GM12878 (cell line): ENCODE measurements around the gene IGIP. TPM values are rescaled to one million over a fixed set of nuclear protein-coding genes. Genes with fewer than 3 reads are reported as not detected.
A peak's percentile ranks its signal among the peaks of the same experiment; 100 is the strongest.

ENCODE experiments used
- ATAC-seq: fragments of 200-7000 bp; cut with Tn5 transposase; 3 replicates; pipeline ENCODE4 v1.9.1; 2020; ENCODE audit warnings: mild to moderate bottlenecking, moderate library complexity
- BruUV-seq: library from RNA; stranded (reverse); fragments of 400-500 nt; replicated peaks from 2 replicates; lab custom pipeline; 2021; lab: Mats Ljungman, UMichigan
- CTCF ChIA-PET: fragments of 300-600 bp; sonication (Branson Sonifier 250); formaldehyde crosslinking; extraction: SDS; loops from one replicate; lab custom pipeline; 2021; ENCODE audit warnings: inconsistent platforms; lab: Yijun Ruan, JAX
- POLR2A ChIA-PET: fragments of 350-600 bp; formaldehyde crosslinking; extraction: SDS; loops from one replicate; lab custom pipeline; 2021; ENCODE audit warnings: inconsistent platforms; lab: Charles Lee
- RAD21 ChIA-PET: fragments of 300-600 bp; sonication (Branson Sonifier 250); formaldehyde crosslinking; loops from one replicate; lab custom pipeline; 2023; ENCODE audit warnings: antibody characterized with exemption; ENCODE audit not compliant: unreplicated experiment; lab: Charles Lee
- SMC1A ChIA-PET: fragments of 300-600 bp; sonication (Branson Sonifier 250); formaldehyde crosslinking; loops from one replicate; lab custom pipeline; 2023; ENCODE audit not compliant: unreplicated experiment, uncharacterized antibody; lab: Charles Lee
- DNase-seq: peaks from one replicate; pipeline ENCODE4 v3.0.0-alpha.2; 2011; ENCODE audit warnings: low read depth, low spot score
- FAIRE-seq: peaks from 3 replicates; lab custom pipeline; 2011; peaks lifted over from hg19 to GRCh38; lab: Jason Lieb, UNC
- H2AFZ ChIP-seq: 2 replicates; pipeline ENCODE4 v1.6.0; 2011; ENCODE audit warnings: low read depth, low read length, control low read depth; ENCODE audit not compliant: control insufficient read depth
- H3K27ac ChIP-seq: 2 replicates; pipeline ENCODE4 v1.5.1; 2011; ENCODE audit warnings: control low read depth; ENCODE audit not compliant: control insufficient read depth, insufficient read depth
- H3K27me3 ChIP-seq, 2 experiments: replicated peaks in 1 of 2; 2 replicates each; pipeline versions ENCODE4 v1.6.0 to v1.6.1; 2011; ENCODE audit warnings: low read length in 1 of 2; ENCODE audit not compliant: control insufficient read depth in 2 of 2, insufficient read depth in 2 of 2
- H3K36me3 ChIP-seq, 2 experiments: 2 replicates each; pipeline ENCODE4 v1.5.1; 2011; ENCODE audit warnings: low read length in 1 of 2; ENCODE audit not compliant: control insufficient read depth in 2 of 2, insufficient read depth in 2 of 2
- H3K4me1 ChIP-seq: 2 replicates; pipeline ENCODE4 v1.6.1; 2011; ENCODE audit warnings: mild to moderate bottlenecking, low read length, moderate library complexity, mixed read lengths; ENCODE audit not compliant: control insufficient read depth, insufficient read depth
- H3K4me2 ChIP-seq: 2 replicates; pipeline ENCODE4 v1.6.0; 2011; ENCODE audit warnings: control low read depth; ENCODE audit not compliant: control insufficient read depth, insufficient read depth
- H3K4me3 ChIP-seq: fragments of 200-600 bp; sonication (generic); 2 replicates; pipeline ENCODE4 v1.5.1; 2016
- H3K79me2 ChIP-seq: 2 replicates; pipeline ENCODE4 v1.6.0; 2011; ENCODE audit warnings: low read length; ENCODE audit not compliant: control insufficient read depth, insufficient read depth
- H3K9ac ChIP-seq: 2 replicates; pipeline ENCODE4 v1.8.0; 2011; ENCODE audit warnings: low read length, control low read depth, mixed read lengths; ENCODE audit not compliant: control insufficient read depth, insufficient read depth
- H3K9me3 ChIP-seq: replicated peaks from 3 replicates; pipeline ENCODE4 v1.5.1; 2011; ENCODE audit warnings: mild to moderate bottlenecking, low read length; ENCODE audit not compliant: control insufficient read depth, insufficient read depth
- H4K20me1 ChIP-seq: 2 replicates; pipeline ENCODE4 v1.6.0; 2011; ENCODE audit not compliant: control insufficient read depth, insufficient read depth
- BACH1 ChIP-seq: fragments of 450-650 bp; IDR thresholded peaks from 2 replicates; pipeline ENCODE4 v1.6.1; 2017; ENCODE audit warnings: mild to moderate bottlenecking, borderline replicate concordance
- ETV6 ChIP-seq, 2 experiments: fragments of 450-650 bp in 1 of 2; IDR thresholded peaks in 1 of 2; conservative IDR thresholded peaks in 1 of 2; 2 replicates each; pipeline ENCODE4 v1.6.1; 2014; ENCODE audit warnings: antibody characterized with exemption in 1 of 2, borderline replicate concordance in 1 of 2, low read depth in 1 of 2, mild to moderate bottlenecking in 1 of 2, moderate library complexity in 1 of 2
- EZH2 ChIP-seq: IDR thresholded peaks from 2 replicates; pipeline ENCODE4 v1.6.1; 2012; ENCODE audit warnings: low read depth, mild to moderate bottlenecking, control low read depth, inconsistent platforms, low read length, borderline replicate concordance; ENCODE audit not compliant: control insufficient read depth
- IKZF1 ChIP-seq: fragments of 450-650 bp; conservative IDR thresholded peaks from 2 replicates; pipeline ENCODE4 v1.6.1; 2017; ENCODE audit warnings: antibody characterized with exemption, mild to moderate bottlenecking
- LARP7 ChIP-seq: fragments of 450-650 bp; IDR thresholded peaks from 2 replicates; pipeline ENCODE4 v1.6.1; 2017; ENCODE audit warnings: mild to moderate bottlenecking
- MEF2B ChIP-seq: fragments of 450-650 bp; IDR thresholded peaks from 2 replicates; pipeline ENCODE4 v1.6.1; 2018; ENCODE audit warnings: mild to moderate bottlenecking, moderate library complexity; ENCODE audit not compliant: partially characterized antibody, poor library complexity, severe bottlenecking
- NRF1 ChIP-seq: conservative IDR thresholded peaks from 2 replicates; pipeline ENCODE4 v1.6.1; 2011; ENCODE audit warnings: mild to moderate bottlenecking, low read depth, low read length, improper control_type of control experiment
- TCF12 ChIP-seq: IDR thresholded peaks from 2 replicates; pipeline ENCODE4 v1.6.1; 2011; ENCODE audit warnings: low read depth, mild to moderate bottlenecking, low read length
- TCF3 ChIP-seq: IDR thresholded peaks from 2 replicates; pipeline ENCODE4 v1.6.1; 2012; ENCODE audit warnings: low read depth, mild to moderate bottlenecking, low read length, borderline replicate concordance; ENCODE audit not compliant: insufficient read depth
- ZNF384 ChIP-seq: IDR thresholded peaks from 2 replicates; pipeline ENCODE4 v1.6.1; 2012; ENCODE audit warnings: low read depth, mild to moderate bottlenecking, low read length, improper control_type of control experiment, borderline replicate concordance
- WGBS: methylation state at CpG from one replicate; pipeline ENCODE4 v1.1.6; 2016; ENCODE audit warnings: low lambda C conversion rate; ENCODE audit not compliant: insufficient replicate concordance, insufficient coverage; ENCODE audit errors: missing lambda C conversion rate; 5-methylcytosine and 5-hydroxymethylcytosine counted together
- in situ Hi-C: fragments of 300-500 bp; cut with MboI; formaldehyde crosslinking; loops from 9 replicates; pipeline ENCODE4 v1.14.3; 2018; ENCODE audit warnings: mixed read lengths
- intact Hi-C: fragments of 100-400 bp; cut with micrococcal nuclease; formaldehyde crosslinking; loops from one replicate; pipeline ENCODE4 v1.14.2; 2022; ENCODE audit not compliant: unreplicated experiment
- polyA plus RNA-seq, 11 experiments: library from polyadenylated mRNA; depleted of rRNA in 4 of 11; unstranded in 6 of 11; stranded (reverse) in 5 of 11; fragments of >200 nt; fragmentation: Nextera tagmentation in 4 of 11; fragmentation: Illumina TruSeq in 1 of 11; extraction: Ambion mirVana in 4 of 11; extraction: Trizol in 1 of 11; gene quantifications; 1 replicate in 1 of 11; 2 replicates in 10 of 11; pipeline versions ENCODE4 v1.2.1 to v1.2.3, GENCODE V29; 2011 to 2016; ENCODE audit warnings: inconsistent platforms in 2 of 11, missing spikeins in 2 of 11, low read depth in 1 of 11
- total RNA-seq, 4 experiments: library from RNA; depleted of rRNA in 3 of 4; stranded (reverse); fragments of >200 nt in 3 of 4; fragmentation: Illumina TruSeq in 1 of 4; extraction: Trizol in 1 of 4; gene quantifications; 2 replicates each; pipeline versions ENCODE4 v1.2.1 to v1.2.3, GENCODE V29; 2013 to 2021
- TF ChIP-seq, protein P1 (sequence below): IDR thresholded peaks from 2 replicates; pipeline ENCODE4 v1.6.1; 2012; ENCODE audit warnings: improper control_type of control experiment, low read depth, low read length; ENCODE audit not compliant: insufficient replicate concordance
- TF ChIP-seq, protein P2 (sequence below): IDR thresholded peaks from 2 replicates; pipeline ENCODE4 v1.6.1; 2011; ENCODE audit warnings: low read depth, low read length, improper control_type of control experiment, borderline replicate concordance

IGIP gene
- total and polyA plus RNA-seq, 10 of the 15 experiments (the other 5 are each of a cell fraction or from before 2014, with no cell fraction given): 0.58 to 3.3 (median 1.9) TPM

DNA sequence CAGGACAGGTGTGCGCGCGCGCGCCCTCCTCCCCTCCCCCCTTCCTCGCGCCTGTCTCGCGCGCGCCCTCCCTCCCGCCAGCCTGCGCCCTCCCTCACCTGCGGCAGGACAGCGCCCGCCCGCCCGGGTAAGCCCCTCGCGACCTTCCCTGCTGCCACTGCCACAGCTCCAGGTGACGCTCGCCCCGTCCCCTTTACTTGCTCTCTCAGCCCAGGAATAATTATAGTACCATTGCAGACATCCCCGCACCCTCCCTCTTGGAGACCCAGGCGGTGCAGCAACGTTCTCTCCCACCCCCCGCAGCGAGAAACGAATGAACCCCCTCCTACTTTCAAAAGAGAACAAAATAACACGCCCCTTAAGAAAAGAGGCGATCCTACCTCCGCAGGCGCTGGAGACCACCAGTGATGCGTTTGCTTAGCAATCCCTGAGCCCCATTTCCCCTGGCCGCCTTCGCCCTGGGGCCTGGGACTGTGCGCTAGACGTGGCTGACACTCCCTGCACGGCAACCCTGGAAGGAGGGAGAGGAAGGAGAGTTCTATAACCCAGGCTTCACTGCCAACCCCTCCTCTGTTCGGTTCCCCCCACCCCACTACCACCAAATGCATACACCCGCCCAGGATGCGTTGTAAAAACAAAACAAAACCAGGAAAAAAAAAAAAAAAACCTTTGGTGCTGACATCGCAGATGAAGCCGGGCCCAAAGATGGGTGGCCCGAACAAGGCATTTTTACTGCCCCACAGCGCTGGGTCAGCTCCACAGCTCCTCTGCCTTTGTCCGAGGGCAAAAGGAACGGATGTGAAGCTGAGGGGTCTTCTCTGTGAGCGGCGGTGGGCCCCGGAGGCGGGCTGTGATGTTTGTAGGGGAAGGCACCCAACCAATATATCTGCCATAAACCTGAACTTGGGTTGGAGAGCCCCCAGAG lies 17.4 kb upstream of the IGIP start:
- peaks cover 34% of the 10 kb centered on the region for H3K79me2 ChIP-seq
- peak overlapping the region; percentile 68 for H3K9ac ChIP-seq
- in situ Hi-C loops (no loop called here), intact Hi-C loops (loop anchor here (5.0 kb wide), 1 partner anchor 66 kb away; the partner anchor contains the start of gene NRG2)
- peak overlapping the region; percentile 72 for H3K4me2 ChIP-seq
- H3K4me3 ChIP-seq: peak overlapping the region; percentile 86
- peak overlapping the region; percentile 37 for H2AFZ ChIP-seq
- BruUV-seq: TSS peak; percentile 78
- ATAC-seq (peak; percentile 15), DNase-seq (no peak), FAIRE-seq (no peak)
- H3K4me1 ChIP-seq: peaks cover 24% of the 10 kb centered on the region
- no peaks in the 10 kb centered on the region for H3K27me3 ChIP-seq
- H3K9me3 ChIP-seq: no peaks in the 10 kb centered on the region
- under 1% methylated on average over 32 of the region's 52 CpGs for WGBS
- H4K20me1 ChIP-seq: no peaks in the 10 kb centered on the region
- no peaks in the 10 kb centered on the region for H3K36me3 ChIP-seq
- POLR2A ChIA-PET: interaction anchor here (0.6 to 1.7 kb wide), 9 partner anchors 10 to 186 kb away, joined by 3 to 10 read pairs (median 4); no protein-coding TSS in a partner anchor
- SMC1A ChIA-PET: interaction anchor here (0.9 to 3.4 kb wide), 8 partner anchors 10 to 35 kb away, joined by 3 to 31 read pairs (median 10); no protein-coding TSS in a partner anchor
- RAD21 ChIA-PET: interaction anchor here (0.6 to 1.9 kb wide), 10 partner anchors 10 to 161 kb away, joined by 3 to 5 read pairs (median 4); no protein-coding TSS in a partner anchor
- H3K27ac ChIP-seq: peak overlapping the region; percentile 35
- CTCF ChIA-PET: interaction anchor here (0.6 to 3.5 kb wide), 16 partner anchors 9 to 342 kb away, joined by 3 to 21 read pairs (median 6); no protein-coding TSS in a partner anchor
- peak; percentile 49; the same call in 1 of the 2 replicates for TF ChIP-seq TCF12
- TF ChIP-seq, protein P1, sequence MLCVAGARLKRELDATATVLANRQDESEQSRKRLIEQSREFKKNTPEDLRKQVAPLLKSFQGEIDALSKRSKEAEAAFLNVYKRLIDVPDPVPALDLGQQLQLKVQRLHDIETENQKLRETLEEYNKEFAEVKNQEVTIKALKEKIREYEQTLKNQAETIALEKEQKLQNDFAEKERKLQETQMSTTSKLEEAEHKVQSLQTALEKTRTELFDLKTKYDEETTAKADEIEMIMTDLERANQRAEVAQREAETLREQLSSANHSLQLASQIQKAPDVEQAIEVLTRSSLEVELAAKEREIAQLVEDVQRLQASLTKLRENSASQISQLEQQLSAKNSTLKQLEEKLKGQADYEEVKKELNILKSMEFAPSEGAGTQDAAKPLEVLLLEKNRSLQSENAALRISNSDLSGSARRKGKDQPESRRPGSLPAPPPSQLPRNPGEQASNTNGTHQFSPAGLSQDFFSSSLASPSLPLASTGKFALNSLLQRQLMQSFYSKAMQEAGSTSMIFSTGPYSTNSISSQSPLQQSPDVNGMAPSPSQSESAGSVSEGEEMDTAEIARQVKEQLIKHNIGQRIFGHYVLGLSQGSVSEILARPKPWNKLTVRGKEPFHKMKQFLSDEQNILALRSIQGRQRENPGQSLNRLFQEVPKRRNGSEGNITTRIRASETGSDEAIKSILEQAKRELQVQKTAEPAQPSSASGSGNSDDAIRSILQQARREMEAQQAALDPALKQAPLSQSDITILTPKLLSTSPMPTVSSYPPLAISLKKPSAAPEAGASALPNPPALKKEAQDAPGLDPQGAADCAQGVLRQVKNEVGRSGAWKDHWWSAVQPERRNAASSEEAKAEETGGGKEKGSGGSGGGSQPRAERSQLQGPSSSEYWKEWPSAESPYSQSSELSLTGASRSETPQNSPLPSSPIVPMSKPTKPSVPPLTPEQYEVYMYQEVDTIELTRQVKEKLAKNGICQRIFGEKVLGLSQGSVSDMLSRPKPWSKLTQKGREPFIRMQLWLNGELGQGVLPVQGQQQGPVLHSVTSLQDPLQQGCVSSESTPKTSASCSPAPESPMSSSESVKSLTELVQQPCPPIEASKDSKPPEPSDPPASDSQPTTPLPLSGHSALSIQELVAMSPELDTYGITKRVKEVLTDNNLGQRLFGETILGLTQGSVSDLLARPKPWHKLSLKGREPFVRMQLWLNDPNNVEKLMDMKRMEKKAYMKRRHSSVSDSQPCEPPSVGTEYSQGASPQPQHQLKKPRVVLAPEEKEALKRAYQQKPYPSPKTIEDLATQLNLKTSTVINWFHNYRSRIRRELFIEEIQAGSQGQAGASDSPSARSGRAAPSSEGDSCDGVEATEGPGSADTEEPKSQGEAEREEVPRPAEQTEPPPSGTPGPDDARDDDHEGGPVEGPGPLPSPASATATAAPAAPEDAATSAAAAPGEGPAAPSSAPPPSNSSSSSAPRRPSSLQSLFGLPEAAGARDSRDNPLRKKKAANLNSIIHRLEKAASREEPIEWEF: no peak
- TF ChIP-seq LARP7: no peak
- peak; percentile 72; the same call in 1 of the 2 replicates for TF ChIP-seq TCF3
- peak; percentile 49; the same call in 1 of the 2 replicates for TF ChIP-seq ZNF384
- TF ChIP-seq EZH2: no peak
- TF ChIP-seq IKZF1: no peak
- 0 out of 2 replicates have a peak, but pooled peaks have one; percentile 7 for TF ChIP-seq NRF1
- TF ChIP-seq BACH1: no peak
- no peak for TF ChIP-seq MEF2B
- TF ChIP-seq, protein P2, sequence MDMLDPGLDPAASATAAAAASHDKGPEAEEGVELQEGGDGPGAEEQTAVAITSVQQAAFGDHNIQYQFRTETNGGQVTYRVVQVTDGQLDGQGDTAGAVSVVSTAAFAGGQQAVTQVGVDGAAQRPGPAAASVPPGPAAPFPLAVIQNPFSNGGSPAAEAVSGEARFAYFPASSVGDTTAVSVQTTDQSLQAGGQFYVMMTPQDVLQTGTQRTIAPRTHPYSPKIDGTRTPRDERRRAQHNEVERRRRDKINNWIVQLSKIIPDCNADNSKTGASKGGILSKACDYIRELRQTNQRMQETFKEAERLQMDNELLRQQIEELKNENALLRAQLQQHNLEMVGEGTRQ: no peak
- TF ChIP-seq ETV6 (conservative IDR thresholded peaks at IDR 0.05 in 1 of 2, IDR thresholded peaks at IDR 0.05 in 1 of 2; ENCODE audit: borderline replicate concordance in 1 of 2, low read depth in 1 of 2): no peak
